ENCODE results near the gene SDC4.

GRCh38 chr20:45340951-45341350 lies 7.3 kb downstream of the SDC4 start:
- TF ChIP-seq CTCF (IDR thresholded peaks at IDR 0.05) (no peak), EP300 (IDR thresholded peaks at IDR 0.05) (no peak), POLR2A (IDR thresholded peaks at IDR 0.05) (no peak)

All from stomach (tissue), 4 donors.